Liver (tissue), 3 donors: ENCODE results near the gene USP24.

ENCODE experiments used
- EGR1 ChIP-seq, 2 donors: IDR thresholded peaks; 2 replicates each; pipeline ENCODE4 v1.6.1; 2016 to 2018; ENCODE audit warnings: antibody characterized with exemption in 2 of 2, low read depth in 2 of 2
- RAD21 ChIP-seq, 2 donors: IDR thresholded peaks; 2 replicates each; pipeline ENCODE4 v1.6.1; 2016; ENCODE audit warnings: antibody characterized with exemption in 2 of 2, mild to moderate bottlenecking in 2 of 2
- RXRA ChIP-seq, 2 donors: IDR thresholded peaks; 2 replicates each; pipeline ENCODE4 v1.6.1; 2017 to 2018; ENCODE audit warnings: antibody characterized with exemption in 2 of 2, mild to moderate bottlenecking in 1 of 2
- SP1 ChIP-seq: IDR thresholded peaks from 2 replicates; pipeline ENCODE4 v1.6.1; 2018; ENCODE audit warnings: antibody characterized with exemption, mild to moderate bottlenecking
- TAF1 ChIP-seq: conservative IDR thresholded peaks from 2 replicates; pipeline ENCODE4 v1.6.1; 2016; ENCODE audit warnings: antibody characterized with exemption, mild to moderate bottlenecking
- TF ChIP-seq, protein P1 (sequence below): IDR thresholded peaks from 2 replicates; pipeline ENCODE4 v1.6.1; 2016; ENCODE audit warnings: antibody characterized with exemption
- TF ChIP-seq, protein P2 (sequence below): IDR thresholded peaks from 2 replicates; pipeline ENCODE4 v1.6.1; 2016; ENCODE audit warnings: antibody characterized with exemption
- TF ChIP-seq, protein P3 (sequence below): fragments of 150-350 bp; IDR thresholded peaks from 2 replicates; pipeline ENCODE4 v1.5.1; 2017; ENCODE audit warnings: improper control_type of control experiment, low read depth, low read length; ENCODE audit not compliant: missing input control
- donor health status: healthy.
- donor health status: healthy.

DNA sequence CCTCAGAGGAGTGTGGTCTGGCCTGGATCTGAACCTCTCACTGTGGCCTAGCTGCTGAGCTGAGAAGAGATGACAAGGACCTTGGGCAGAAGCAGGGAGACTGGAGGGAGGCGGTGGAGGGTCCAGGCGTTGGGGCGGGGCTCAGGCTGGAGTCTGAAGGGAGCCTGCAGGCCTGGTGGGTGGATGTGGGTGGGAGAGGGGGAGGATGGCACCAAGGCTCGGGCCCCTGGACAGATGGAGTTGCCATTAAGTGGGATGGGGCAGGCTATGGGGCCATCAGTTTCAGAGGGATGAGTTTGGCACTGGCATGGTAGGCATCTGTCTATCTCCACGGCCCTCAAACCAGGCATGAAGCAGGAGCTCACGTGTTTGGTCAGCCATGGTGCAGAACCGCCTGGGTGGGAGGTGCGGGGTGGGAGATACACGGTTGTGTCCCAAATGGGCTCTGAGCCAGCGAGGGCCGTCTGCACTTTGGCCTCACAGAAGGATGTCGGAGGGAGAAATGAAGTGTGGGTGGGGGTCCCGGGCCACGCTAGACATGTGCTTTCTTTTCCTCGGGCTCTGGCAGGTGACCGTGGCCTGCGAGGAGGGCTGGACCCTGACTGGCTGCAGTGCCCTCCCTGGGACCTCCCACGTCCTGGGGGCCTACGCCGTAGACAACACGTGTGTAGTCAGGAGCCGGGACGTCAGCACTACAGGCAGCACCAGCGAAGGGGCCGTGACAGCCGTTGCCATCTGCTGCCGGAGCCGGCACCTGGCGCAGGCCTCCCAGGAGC is 152.2 kb downstream of the USP24 start:
- TF ChIP-seq, protein P1, sequence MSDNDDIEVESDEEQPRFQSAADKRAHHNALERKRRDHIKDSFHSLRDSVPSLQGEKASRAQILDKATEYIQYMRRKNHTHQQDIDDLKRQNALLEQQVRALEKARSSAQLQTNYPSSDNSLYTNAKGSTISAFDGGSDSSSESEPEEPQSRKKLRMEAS: no peak
- TF ChIP-seq SP1 (no peak), RXRA (IDR thresholded peaks at IDR 0.05) (no peak), EGR1 (IDR thresholded peaks at IDR 0.05; ENCODE audit: low read depth in 2 of 2) (no peak), TAF1 (no peak), RAD21 (IDR thresholded peaks at IDR 0.05) (no peak)
- TF ChIP-seq, protein P2, sequence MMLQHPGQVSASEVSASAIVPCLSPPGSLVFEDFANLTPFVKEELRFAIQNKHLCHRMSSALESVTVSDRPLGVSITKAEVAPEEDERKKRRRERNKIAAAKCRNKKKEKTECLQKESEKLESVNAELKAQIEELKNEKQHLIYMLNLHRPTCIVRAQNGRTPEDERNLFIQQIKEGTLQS: no peak
- TF ChIP-seq, protein P3, sequence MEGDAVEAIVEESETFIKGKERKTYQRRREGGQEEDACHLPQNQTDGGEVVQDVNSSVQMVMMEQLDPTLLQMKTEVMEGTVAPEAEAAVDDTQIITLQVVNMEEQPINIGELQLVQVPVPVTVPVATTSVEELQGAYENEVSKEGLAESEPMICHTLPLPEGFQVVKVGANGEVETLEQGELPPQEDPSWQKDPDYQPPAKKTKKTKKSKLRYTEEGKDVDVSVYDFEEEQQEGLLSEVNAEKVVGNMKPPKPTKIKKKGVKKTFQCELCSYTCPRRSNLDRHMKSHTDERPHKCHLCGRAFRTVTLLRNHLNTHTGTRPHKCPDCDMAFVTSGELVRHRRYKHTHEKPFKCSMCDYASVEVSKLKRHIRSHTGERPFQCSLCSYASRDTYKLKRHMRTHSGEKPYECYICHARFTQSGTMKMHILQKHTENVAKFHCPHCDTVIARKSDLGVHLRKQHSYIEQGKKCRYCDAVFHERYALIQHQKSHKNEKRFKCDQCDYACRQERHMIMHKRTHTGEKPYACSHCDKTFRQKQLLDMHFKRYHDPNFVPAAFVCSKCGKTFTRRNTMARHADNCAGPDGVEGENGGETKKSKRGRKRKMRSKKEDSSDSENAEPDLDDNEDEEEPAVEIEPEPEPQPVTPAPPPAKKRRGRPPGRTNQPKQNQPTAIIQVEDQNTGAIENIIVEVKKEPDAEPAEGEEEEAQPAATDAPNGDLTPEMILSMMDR: no peak
